Measurements from ENCODE around the gene ACAN.

The ACAN gene

GRCh38 chr15:88802250-88802990, 816 bp upstream of the ACAN start:
- DNase-seq (ENCODE audit: low read depth in 2 of 2): no peak

GRCh38 chr15:88802991-88803240, 320 bp upstream of the ACAN start:
- DNase-seq (ENCODE audit: low read depth in 2 of 2): no peak

GRCh38 chr15:88803920-88804247, 648 bp downstream of the ACAN start:
- no peak for DNase-seq (ENCODE audit: low read depth in 2 of 2)

- no peak for DNase-seq (ENCODE audit: low read depth in 2 of 2)
These were observed 1.0 kb downstream of the ACAN start for GRCh38 chr15:88804257-88804656.

GRCh38 chr15:88805031-88805780, 2.0 kb downstream of the ACAN start:
- no peak for DNase-seq (ENCODE audit: low read depth in 2 of 2)

GRCh38 chr15:88810446-88810845, 7.2 kb downstream of the ACAN start:
- no peak for DNase-seq (ENCODE audit: low read depth in 2 of 2)

- DNase-seq (ENCODE audit: low read depth in 2 of 2): no peak
These were observed 8.9 kb downstream of the ACAN start for GRCh38 chr15:88812133-88812532.

GRCh38 chr15:88813960-88814359, 10.7 kb downstream of the ACAN start:
- DNase-seq (ENCODE audit: low read depth in 2 of 2): no peak

GRCh38 chr15:88814393-88814792, 11.2 kb downstream of the ACAN start:
- DNase-seq (ENCODE audit: low read depth in 2 of 2): no peak

- no peak for DNase-seq (ENCODE audit: low read depth in 2 of 2)
These were observed 15.7 kb downstream of the ACAN start for GRCh38 chr15:88818920-88819319.

- no peak for DNase-seq (ENCODE audit: low read depth in 2 of 2)
These were observed 18.8 kb downstream of the ACAN start for GRCh38 chr15:88821993-88822392.

- DNase-seq (ENCODE audit: low read depth in 2 of 2): no peak
These were observed 25.6 kb downstream of the ACAN start for GRCh38 chr15:88828791-88829190.

GRCh38 chr15:88830016-88830415, 26.8 kb downstream of the ACAN start:
- no peak for DNase-seq (ENCODE audit: low read depth in 2 of 2)

- DNase-seq (ENCODE audit: low read depth in 2 of 2): no peak
These were observed 29.8 kb downstream of the ACAN start for GRCh38 chr15:88832820-88833730.

GRCh38 chr15:88833731-88834100, 30.5 kb downstream of the ACAN start:
- DNase-seq (ENCODE audit: low read depth in 2 of 2): no peak

- DNase-seq (ENCODE audit: low read depth in 2 of 2): no peak
These were observed 31.1 kb downstream of the ACAN start for GRCh38 chr15:88834211-88834812.

- DNase-seq (ENCODE audit: low read depth in 2 of 2): no peak
These were observed 31.9 kb downstream of the ACAN start for GRCh38 chr15:88835119-88835518.

- DNase-seq (ENCODE audit: low read depth in 2 of 2): no peak
These were observed 32.4 kb downstream of the ACAN start for GRCh38 chr15:88835646-88836045.

- DNase-seq (ENCODE audit: low read depth in 2 of 2): no peak
These were observed 35.4 kb downstream of the ACAN start for GRCh38 chr15:88838667-88839066.

GRCh38 chr15:88839146-88839545, 35.9 kb downstream of the ACAN start:
- DNase-seq (ENCODE audit: low read depth in 2 of 2): no peak

- no peak for DNase-seq (ENCODE audit: low read depth in 2 of 2)
These were observed 36.7 kb downstream of the ACAN start for GRCh38 chr15:88839961-88840360.

- no peak for DNase-seq (ENCODE audit: low read depth in 2 of 2)
These were observed 38.0 kb downstream of the ACAN start for GRCh38 chr15:88841236-88841635.
